SK-N-MC (cell line): ENCODE results near the gene WASL.

Source experiments
- EZH2 ChIP-seq: fragments of 200-600 bp; sonication (generic); IDR thresholded peaks from one replicate; pipeline ENCODE4 v1.6.1; 2017; ENCODE audit warnings: antibody characterized with exemption
- FOXP2 ChIP-seq: optimal IDR thresholded peaks from 2 replicates; pipeline ENCODE3; 2011; ENCODE audit warnings: mild to moderate bottlenecking, moderate library complexity; ENCODE audit not compliant: insufficient read depth; ENCODE audit errors: extremely low read length, control extremely low read depth
- POLR2AphosphoS5 ChIP-seq: IDR thresholded peaks from 2 replicates; pipeline ENCODE4 v1.6.1; 2012; ENCODE audit warnings: mild to moderate bottlenecking, low read depth, low read length, borderline replicate concordance

- TF ChIP-seq POLR2AphosphoS5, result no peak
- TF ChIP-seq EZH2, result no peak
- TF ChIP-seq FOXP2, result no peak
These were observed 90.8 kb downstream of the WASL start for GRCh38 chr7:123658023-123658422.
